ENCODE results near the gene MAGOH. TPM values are rescaled to one million over a fixed set of nuclear protein-coding genes. Genes with fewer than 3 reads are reported as not detected.

Gene MAGOH
- total and polyA plus RNA-seq, 9 of the 15 experiments (the other 6 are each of a cell fraction or from before 2014, with no cell fraction given), result 102 to 342 (median 135) TPM

DNA sequence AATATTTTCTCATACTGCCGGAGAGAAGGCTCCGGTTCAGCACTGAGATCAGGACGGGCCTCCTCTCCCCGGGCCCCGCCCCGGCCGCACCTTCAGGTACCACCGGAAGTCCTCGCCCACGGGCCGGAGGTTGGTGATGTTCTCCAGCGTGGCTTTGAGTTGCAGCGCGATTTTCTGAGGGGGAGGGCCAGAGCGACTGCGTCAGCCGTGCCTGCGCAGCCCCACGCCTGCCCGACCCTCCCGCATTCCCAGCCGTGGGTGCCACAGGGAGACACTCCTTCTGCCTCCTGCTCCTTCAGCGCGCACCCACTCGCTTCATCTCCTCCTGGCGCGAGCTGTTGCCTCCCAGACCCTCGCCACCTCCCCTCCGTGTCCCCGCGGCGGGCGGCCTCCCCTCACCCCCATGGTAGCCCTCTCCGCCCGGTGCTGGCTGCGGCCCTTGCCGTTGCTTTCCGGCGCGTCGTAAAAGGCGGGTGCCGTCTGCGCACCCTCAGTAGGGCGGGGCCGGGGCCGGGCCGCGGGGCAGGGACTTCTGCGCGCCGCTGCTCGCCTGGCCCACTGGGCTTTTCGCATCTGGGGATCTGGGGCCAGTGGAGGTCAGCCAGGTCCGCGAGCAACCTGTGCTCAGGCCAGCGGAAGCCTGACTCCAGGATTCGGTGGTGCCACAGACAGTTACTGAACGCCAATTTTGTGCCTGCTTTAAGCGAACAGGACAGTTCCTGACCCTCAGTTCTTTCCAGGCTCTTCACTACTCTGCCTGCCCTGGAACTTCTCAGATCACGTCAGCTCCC lies 18.0 kb downstream of the MAGOH start, which contains the start of gene CZIB (continued):
- TF ChIP-seq PURB (CRISPR knock-in tag; IDR thresholded peaks at IDR 0.05; ENCODE audit: low read depth) (no peak), HMGN3 (IDR thresholded peaks at IDR 0.05; ENCODE audit: borderline replicate concordance, extremely low read depth, insufficient read length, low read depth, low read length) (peak; percentile 97), XRCC5 (IDR thresholded peaks at IDR 0.05; ENCODE audit: low read depth, low read length) (no peak), CBX3 (IDR thresholded peaks at IDR 0.05; ENCODE audit: borderline replicate concordance in 1 of 2, low read length in 2 of 2) (peak in 1 of 2 experiments; percentile 66; a peak in 1 of 3 replicates), ZC3H11A (IDR thresholded peaks at IDR 0.05; ENCODE audit: low read depth, low read length) (no peak), ADNP (tag; IDR thresholded peaks at IDR 0.05) (no peak), NFIC (IDR thresholded peaks at IDR 0.05) (peak; percentile 80), NFXL1 (CRISPR knock-in tag; IDR thresholded peaks at IDR 0.05) (no peak), TBP (optimal IDR thresholded peaks at IDR 0.05; ENCODE audit: low read depth, low read length) (peak; percentile 74), YY1 (IDR thresholded peaks at IDR 0.05; ENCODE audit: borderline replicate concordance in 1 of 3, control insufficient read depth in 1 of 3, extremely low read depth in 1 of 3, insufficient read depth in 3 of 3, insufficient read length in 1 of 3, insufficient replicate concordance in 2 of 3, low read depth in 1 of 3, low read length in 2 of 3) (peak in 1 of 3 experiments; percentile 65), RBM22 (IDR thresholded peaks at IDR 0.05; ENCODE audit: low read depth, low read length, poor library complexity, severe bottlenecking) (no peak), ZNF12 (CRISPR knock-in tag; IDR thresholded peaks at IDR 0.05) (peak; percentile 76; the same call in 1 of the 2 replicates), DMBX1 (CRISPR knock-in tag; IDR thresholded peaks at IDR 0.05; ENCODE audit: borderline replicate concordance) (peak; percentile 18; the same call in 1 of the 2 replicates), LARP7 (IDR thresholded peaks at IDR 0.05) (peak; percentile 89; the same call in 1 of the 2 replicates), ZNF785 (CRISPR knock-in tag; IDR thresholded peaks at IDR 0.05) (no peak)
- TF ChIP-seq, protein P1, sequence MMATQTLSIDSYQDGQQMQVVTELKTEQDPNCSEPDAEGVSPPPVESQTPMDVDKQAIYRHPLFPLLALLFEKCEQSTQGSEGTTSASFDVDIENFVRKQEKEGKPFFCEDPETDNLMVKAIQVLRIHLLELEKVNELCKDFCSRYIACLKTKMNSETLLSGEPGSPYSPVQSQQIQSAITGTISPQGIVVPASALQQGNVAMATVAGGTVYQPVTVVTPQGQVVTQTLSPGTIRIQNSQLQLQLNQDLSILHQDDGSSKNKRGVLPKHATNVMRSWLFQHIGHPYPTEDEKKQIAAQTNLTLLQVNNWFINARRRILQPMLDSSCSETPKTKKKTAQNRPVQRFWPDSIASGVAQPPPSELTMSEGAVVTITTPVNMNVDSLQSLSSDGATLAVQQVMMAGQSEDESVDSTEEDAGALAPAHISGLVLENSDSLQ (IDR thresholded peaks at IDR 0.05), result peak; percentile 38; the same call in 1 of the 2 replicates
- TF ChIP-seq, protein P2, sequence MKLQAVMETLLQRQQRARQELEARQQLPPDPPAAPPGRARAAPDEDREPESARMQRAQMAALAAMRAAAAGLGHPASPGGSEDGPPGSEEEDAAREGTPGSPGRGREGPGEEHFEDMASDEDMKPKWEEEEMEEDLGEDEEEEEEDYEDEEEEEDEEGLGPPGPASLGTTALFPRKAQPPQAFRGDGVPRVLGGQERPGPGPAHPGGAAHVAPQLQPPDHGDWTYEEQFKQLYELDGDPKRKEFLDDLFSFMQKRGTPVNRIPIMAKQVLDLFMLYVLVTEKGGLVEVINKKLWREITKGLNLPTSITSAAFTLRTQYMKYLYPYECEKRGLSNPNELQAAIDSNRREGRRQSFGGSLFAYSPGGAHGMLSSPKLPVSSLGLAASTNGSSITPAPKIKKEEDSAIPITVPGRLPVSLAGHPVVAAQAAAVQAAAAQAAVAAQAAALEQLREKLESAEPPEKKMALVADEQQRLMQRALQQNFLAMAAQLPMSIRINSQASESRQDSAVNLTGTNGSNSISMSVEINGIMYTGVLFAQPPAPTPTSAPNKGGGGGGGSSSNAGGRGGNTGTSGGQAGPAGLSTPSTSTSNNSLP (IDR thresholded peaks at IDR 0.05; ENCODE audit: borderline replicate concordance, low read depth, low read length), result 0 out of 2 replicates have a peak, but pooled peaks have one; percentile 22
- TF ChIP-seq, protein P3, sequence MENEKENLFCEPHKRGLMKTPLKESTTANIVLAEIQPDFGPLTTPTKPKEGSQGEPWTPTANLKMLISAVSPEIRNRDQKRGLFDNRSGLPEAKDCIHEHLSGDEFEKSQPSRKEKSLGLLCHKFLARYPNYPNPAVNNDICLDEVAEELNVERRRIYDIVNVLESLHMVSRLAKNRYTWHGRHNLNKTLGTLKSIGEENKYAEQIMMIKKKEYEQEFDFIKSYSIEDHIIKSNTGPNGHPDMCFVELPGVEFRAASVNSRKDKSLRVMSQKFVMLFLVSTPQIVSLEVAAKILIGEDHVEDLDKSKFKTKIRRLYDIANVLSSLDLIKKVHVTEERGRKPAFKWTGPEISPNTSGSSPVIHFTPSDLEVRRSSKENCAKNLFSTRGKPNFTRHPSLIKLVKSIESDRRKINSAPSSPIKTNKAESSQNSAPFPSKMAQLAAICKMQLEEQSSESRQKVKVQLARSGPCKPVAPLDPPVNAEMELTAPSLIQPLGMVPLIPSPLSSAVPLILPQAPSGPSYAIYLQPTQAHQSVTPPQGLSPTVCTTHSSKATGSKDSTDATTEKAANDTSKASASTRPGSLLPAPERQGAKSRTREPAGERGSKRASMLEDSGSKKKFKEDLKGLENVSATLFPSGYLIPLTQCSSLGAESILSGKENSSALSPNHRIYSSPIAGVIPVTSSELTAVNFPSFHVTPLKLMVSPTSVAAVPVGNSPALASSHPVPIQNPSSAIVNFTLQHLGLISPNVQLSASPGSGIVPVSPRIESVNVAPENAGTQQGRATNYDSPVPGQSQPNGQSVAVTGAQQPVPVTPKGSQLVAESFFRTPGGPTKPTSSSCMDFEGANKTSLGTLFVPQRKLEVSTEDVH (IDR thresholded peaks at IDR 0.05; ENCODE audit: low read depth, partially characterized antibody), result peak; percentile 63
- TF ChIP-seq, protein P4, sequence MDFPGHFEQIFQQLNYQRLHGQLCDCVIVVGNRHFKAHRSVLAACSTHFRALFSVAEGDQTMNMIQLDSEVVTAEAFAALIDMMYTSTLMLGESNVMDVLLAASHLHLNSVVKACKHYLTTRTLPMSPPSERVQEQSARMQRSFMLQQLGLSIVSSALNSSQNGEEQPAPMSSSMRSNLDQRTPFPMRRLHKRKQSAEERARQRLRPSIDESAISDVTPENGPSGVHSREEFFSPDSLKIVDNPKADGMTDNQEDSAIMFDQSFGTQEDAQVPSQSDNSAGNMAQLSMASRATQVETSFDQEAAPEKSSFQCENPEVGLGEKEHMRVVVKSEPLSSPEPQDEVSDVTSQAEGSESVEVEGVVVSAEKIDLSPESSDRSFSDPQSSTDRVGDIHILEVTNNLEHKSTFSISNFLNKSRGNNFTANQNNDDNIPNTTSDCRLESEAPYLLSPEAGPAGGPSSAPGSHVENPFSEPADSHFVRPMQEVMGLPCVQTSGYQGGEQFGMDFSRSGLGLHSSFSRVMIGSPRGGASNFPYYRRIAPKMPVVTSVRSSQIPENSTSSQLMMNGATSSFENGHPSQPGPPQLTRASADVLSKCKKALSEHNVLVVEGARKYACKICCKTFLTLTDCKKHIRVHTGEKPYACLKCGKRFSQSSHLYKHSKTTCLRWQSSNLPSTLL (IDR thresholded peaks at IDR 0.05), result no peak

Measured in K562 (cell line).